WERI-Rb-1 (cell line): ENCODE results near the gene MYBPHL.

Experiments used
- DNase-seq: peaks from one replicate; pipeline ENCODE4 v3.0.0-alpha.2; 2020
- H3K27ac ChIP-seq: fragments of 250-450 bp; sonication (Bioruptor Pico); 2 replicates; pipeline ENCODE4 v1.5.1; 2020; ENCODE audit warnings: mild to moderate bottlenecking, moderate library complexity
- H3K27me3 ChIP-seq: fragments of 250-450 bp; sonication (Bioruptor Pico); 2 replicates; pipeline ENCODE4 v1.5.1; 2021; ENCODE audit warnings: mild to moderate bottlenecking, low read depth, moderate library complexity; ENCODE audit not compliant: insufficient read depth, severe bottlenecking
- H3K36me3 ChIP-seq: fragments of 250-450 bp; sonication (Bioruptor Pico); 2 replicates; pipeline ENCODE4 v1.5.1; 2020; ENCODE audit warnings: mild to moderate bottlenecking, moderate library complexity
- H3K4me3 ChIP-seq: 2 replicates; pipeline ENCODE4 v1.5.1; 2011; ENCODE audit warnings: low read depth, mild to moderate bottlenecking, control low read depth, low read length
- H3K9me3 ChIP-seq: fragments of 250-450 bp; sonication (Bioruptor Pico); 2 replicates; pipeline ENCODE4 v1.5.1; 2021; ENCODE audit warnings: mild to moderate bottlenecking, moderate library complexity; ENCODE audit not compliant: severe bottlenecking
- TF ChIP-seq, protein P1 (sequence below): IDR thresholded peaks from 2 replicates; pipeline ENCODE4 v1.5.1; 2011; ENCODE audit warnings: low read depth, mild to moderate bottlenecking, control low read depth, inconsistent platforms, low read length

The MYBPHL gene

DNA sequence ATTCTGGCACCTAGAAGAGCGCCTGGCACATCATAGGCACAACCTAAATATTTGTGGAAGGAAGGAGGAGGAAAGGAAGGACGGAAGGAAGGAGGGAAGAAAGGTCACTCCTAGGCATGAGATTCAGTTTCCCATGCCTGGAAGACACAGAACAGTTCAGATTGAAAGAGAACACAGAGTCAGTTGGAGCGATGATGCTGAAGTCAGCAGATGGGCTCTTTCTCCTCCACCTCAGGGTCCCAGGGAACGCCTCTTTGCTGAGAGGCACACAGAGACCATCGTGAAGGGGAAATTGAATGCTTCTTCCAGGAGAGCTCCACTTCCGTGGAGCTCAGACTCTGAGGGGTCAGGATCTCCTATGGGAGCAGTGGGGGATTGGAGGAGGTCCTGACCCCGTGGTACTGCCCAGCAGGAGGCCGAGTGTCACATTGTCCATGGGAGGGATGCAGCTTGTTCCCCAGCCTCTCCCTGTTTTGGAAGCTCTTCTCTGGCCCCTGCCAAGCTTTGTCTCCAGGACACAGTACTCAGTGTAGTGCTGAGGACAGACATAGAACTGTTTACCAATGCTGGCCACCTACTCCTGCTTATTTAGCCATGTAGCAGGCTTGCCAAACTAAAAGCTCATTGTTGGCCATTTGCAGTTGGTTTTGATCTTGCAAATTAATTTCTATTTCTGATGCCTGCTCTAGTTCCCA lies 2.4 kb downstream of the MYBPHL start:
- TF ChIP-seq, protein P1, sequence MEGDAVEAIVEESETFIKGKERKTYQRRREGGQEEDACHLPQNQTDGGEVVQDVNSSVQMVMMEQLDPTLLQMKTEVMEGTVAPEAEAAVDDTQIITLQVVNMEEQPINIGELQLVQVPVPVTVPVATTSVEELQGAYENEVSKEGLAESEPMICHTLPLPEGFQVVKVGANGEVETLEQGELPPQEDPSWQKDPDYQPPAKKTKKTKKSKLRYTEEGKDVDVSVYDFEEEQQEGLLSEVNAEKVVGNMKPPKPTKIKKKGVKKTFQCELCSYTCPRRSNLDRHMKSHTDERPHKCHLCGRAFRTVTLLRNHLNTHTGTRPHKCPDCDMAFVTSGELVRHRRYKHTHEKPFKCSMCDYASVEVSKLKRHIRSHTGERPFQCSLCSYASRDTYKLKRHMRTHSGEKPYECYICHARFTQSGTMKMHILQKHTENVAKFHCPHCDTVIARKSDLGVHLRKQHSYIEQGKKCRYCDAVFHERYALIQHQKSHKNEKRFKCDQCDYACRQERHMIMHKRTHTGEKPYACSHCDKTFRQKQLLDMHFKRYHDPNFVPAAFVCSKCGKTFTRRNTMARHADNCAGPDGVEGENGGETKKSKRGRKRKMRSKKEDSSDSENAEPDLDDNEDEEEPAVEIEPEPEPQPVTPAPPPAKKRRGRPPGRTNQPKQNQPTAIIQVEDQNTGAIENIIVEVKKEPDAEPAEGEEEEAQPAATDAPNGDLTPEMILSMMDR, result no peak
- DNase-seq, result no peak
- Histone ChIP-seq H3K27me3 (no peaks in the 10 kb centered on the region), H3K36me3 (no peaks in the 10 kb centered on the region), H3K9me3 (no peaks in the 10 kb centered on the region), H3K4me3 (no peak overlapping the region), H3K27ac (peak overlapping the region; percentile 83)

- DNase-seq, result no peak
- TF ChIP-seq, protein P1, result no peak
- Histone ChIP-seq H3K4me3 (no peak overlapping the region), H3K36me3 (peaks cover 6% of the 10 kb centered on the region; the same call in 1 of the 2 replicates), H3K27me3 (no peaks in the 10 kb centered on the region), H3K9me3 (no peaks in the 10 kb centered on the region), H3K27ac (no peak overlapping the region)
These were observed 4.9 kb downstream of the MYBPHL start for GRCh38 chr1:109301874-109302273.

DNA sequence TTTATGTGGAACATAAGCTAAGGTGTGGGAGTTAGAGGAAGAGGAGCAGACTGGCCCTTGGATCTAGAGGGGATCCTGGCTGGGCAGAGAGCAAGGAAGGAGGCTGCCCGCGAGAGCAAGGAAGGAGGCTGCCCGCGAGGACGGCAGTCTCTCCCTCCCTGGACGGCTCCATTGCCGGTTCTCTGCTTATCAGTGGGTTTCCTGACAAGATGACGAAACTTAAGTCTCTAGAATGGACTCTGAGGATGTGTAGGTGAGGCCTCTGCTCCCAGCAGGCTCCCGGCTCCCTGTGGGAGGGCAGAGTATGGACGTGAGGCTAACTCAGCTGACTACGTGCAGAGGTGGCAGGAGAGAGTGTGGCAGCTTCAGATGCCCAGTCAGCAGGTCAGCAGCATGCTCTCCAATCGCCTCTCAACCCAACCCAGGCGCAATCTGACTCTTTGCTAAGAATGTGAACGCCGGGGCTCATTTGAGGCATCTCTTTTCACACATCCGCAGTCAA lies 6.1 kb downstream of the MYBPHL start:
- Histone ChIP-seq H3K36me3 (peaks cover 6% of the 10 kb centered on the region; the same call in 1 of the 2 replicates), H3K9me3 (no peaks in the 10 kb centered on the region), H3K4me3 (no peak overlapping the region), H3K27ac (no peak overlapping the region), H3K27me3 (no peaks in the 10 kb centered on the region)
- TF ChIP-seq, protein P1, result no peak
- no peak for DNase-seq

GRCh38 chr1:109299558-109300343 lies 7.1 kb downstream of the MYBPHL start:
- Histone ChIP-seq H3K27ac (no peak overlapping the region), H3K4me3 (no peak overlapping the region), H3K9me3 (no peaks in the 10 kb centered on the region), H3K27me3 (no peaks in the 10 kb centered on the region), H3K36me3 (peaks cover 6% of the 10 kb centered on the region; the same call in 1 of the 2 replicates)
- DNase-seq, result no peak
- TF ChIP-seq, protein P1, result no peak

DNA sequence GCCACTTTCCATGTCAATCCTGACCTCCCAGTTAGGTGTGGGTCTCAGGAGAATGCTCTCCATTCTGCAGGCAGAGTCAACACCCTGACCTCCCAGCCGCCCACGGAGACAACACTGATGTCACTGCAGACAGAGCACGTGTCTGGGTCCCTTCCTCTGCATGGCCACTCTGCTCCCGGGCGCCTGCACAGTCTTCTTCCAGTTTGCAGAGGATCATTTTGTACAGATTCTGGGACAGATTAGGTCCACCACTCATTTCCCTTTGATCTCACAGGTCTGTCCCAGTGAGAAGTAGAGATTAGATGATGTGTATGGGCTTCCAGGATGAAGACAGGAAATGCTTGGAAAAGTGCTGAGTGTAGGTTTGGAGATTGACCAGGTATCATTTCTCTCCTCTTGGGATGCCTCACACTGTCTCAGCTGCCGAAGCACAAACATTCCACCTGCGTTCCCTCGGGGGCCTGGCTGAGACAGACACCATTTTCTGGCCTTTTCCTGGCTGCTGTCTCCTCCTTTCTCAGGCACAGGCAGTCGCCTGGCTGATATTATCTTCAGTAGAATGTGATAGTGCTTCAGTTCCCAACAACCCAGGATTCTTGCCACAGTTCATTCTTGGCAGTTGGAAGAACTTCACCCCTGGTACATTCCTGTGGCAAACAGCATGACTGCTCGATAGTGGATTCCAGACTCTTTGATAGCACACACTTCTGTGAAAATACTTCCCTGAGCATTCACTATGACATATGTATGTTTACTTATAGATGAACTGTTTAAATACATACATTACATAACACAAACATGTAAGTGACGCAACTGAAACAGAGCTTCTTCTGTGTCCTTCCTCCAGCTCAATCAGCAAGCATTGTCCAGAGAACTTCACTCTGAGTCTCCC lies 7.9 kb downstream of the MYBPHL start:
- TF ChIP-seq, protein P1, result no peak
- no peak overlapping the region for H3K27ac ChIP-seq
- H3K36me3 ChIP-seq, result peaks cover 12% of the 10 kb centered on the region
- no peak for DNase-seq
- H3K4me3 ChIP-seq, result no peak overlapping the region
- no peaks in the 10 kb centered on the region for H3K9me3 ChIP-seq
- no peaks in the 10 kb centered on the region for H3K27me3 ChIP-seq
